Neural crest cell (in vitro differentiated cells): Measurements from ENCODE around the gene GABRG3. TPM values are rescaled to one million over a fixed set of nuclear protein-coding genes. Genes with fewer than 3 reads are reported as not detected.

Source experiments
- DNase-seq: peaks from one replicate; pipeline ENCODE4 v3.0.0; 2021; ENCODE audit warnings: low read depth, mixed read lengths, low spot score
- H3K27ac Mint-ChIP-seq: one replicate; pipeline ENCODE4 v1.8.0; 2021; ENCODE audit warnings: mild to moderate bottlenecking, mixed read lengths; ENCODE audit not compliant: unreplicated experiment
- H3K27me3 Mint-ChIP-seq: 2 replicates; pipeline ENCODE4 v1.8.0; 2021; ENCODE audit warnings: low read depth, mild to moderate bottlenecking, mixed read lengths
- H3K36me3 Mint-ChIP-seq: 2 replicates; pipeline ENCODE4 v1.8.0; 2021; ENCODE audit warnings: low read depth, mild to moderate bottlenecking, mixed read lengths
- H3K4me1 Mint-ChIP-seq: 2 replicates; pipeline ENCODE4 v1.8.0; 2021; ENCODE audit warnings: mixed read lengths
- H3K4me3 Mint-ChIP-seq: one replicate; pipeline ENCODE4 v1.8.0; 2021; ENCODE audit warnings: mild to moderate bottlenecking, mixed read lengths
- H3K9me3 Mint-ChIP-seq: 2 replicates; pipeline ENCODE4 v1.8.0; 2021; ENCODE audit warnings: mixed read lengths
- total RNA-seq: library from RNA; stranded (reverse); gene quantifications from 2 replicates; pipeline ENCODE4 v1.2.1, GENCODE V29; 2021
- TF ChIP-seq, protein P1 (sequence below): fragments of 200-600 bp; sonication (generic); conservative IDR thresholded peaks from 2 replicates; pipeline ENCODE4 v1.5.0; 2021; ENCODE audit warnings: antibody characterized with exemption, mild to moderate bottlenecking

GABRG3 gene
- total RNA-seq, 1 donor from 2014 or later: 4.5 TPM

DNA sequence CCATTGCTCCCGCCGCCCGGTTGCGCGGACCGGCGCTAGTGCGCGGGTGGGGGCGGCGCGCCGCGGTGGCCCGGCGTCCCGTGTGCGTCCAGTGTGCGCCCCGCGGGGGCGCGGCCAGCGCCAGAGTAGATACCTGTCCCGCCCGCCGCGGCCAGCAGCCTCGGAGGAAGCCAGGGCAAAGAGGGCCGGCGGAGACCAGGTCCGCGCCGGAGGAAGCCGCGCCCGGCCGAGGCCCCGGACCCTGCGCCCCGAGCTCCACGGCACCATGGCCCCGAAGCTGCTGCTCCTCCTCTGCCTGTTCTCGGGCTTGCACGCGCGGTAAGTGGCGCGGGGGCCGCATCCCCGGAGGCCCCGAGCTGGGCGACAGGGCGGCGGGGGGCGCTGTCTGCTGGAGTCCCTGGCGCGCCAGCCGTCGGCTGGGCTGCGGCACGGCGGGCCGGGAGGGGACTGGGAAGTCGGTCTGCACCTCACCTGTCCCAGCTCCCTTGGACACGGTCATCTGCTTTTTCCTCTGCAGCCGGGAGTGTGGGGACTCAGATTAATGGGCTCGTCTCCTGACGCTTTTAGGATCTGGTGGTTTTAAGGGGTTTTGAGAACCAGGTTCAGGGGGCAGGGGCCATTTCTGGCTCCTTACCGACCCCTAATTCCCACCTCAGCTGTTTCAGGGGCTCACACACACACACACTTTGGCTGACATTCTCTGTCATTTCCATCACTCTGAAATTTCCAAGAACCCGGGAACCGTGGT, 464 bp downstream of the GABRG3 start:
- Mint-ChIP-seq H3K4me3 (peak overlapping the region; percentile 84), H3K27ac (no peak overlapping the region), H3K27me3 (peaks cover 42% of the 10 kb centered on the region), H3K9me3 (no peaks in the 10 kb centered on the region), H3K36me3 (no peaks in the 10 kb centered on the region), H3K4me1 (peaks cover 24% of the 10 kb centered on the region)
- peak; percentile 32 for DNase-seq
- TF ChIP-seq, protein P1, sequence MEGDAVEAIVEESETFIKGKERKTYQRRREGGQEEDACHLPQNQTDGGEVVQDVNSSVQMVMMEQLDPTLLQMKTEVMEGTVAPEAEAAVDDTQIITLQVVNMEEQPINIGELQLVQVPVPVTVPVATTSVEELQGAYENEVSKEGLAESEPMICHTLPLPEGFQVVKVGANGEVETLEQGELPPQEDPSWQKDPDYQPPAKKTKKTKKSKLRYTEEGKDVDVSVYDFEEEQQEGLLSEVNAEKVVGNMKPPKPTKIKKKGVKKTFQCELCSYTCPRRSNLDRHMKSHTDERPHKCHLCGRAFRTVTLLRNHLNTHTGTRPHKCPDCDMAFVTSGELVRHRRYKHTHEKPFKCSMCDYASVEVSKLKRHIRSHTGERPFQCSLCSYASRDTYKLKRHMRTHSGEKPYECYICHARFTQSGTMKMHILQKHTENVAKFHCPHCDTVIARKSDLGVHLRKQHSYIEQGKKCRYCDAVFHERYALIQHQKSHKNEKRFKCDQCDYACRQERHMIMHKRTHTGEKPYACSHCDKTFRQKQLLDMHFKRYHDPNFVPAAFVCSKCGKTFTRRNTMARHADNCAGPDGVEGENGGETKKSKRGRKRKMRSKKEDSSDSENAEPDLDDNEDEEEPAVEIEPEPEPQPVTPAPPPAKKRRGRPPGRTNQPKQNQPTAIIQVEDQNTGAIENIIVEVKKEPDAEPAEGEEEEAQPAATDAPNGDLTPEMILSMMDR: peak; percentile 29

DNA sequence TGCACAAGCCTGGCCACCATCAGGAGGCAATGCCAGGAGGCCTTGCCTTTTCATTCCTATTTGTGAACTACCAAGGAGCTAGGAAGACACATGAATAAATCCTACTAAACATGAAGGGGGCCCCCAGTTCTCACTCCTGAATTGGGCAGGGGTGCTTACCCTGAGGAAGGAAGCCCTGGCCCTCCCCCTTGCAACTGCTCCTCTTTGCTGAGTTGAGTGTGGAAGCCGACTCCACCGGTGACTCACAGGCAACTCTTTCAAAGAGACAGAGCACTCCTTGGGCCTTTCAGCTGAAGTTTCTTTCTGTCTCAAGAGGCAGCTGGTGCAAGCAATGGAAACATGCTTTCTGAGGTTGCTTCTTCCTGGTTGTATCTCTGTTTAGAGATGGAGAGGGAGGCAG, 1.7 kb downstream of the GABRG3 start:
- Mint-ChIP-seq H3K4me3 (peak overlapping the region; percentile 84), H3K27me3 (peaks cover 42% of the 10 kb centered on the region), H3K27ac (no peak overlapping the region), H3K36me3 (no peaks in the 10 kb centered on the region), H3K4me1 (peaks cover 24% of the 10 kb centered on the region), H3K9me3 (no peaks in the 10 kb centered on the region)
- TF ChIP-seq, protein P1: no peak
- no peak for DNase-seq

DNA sequence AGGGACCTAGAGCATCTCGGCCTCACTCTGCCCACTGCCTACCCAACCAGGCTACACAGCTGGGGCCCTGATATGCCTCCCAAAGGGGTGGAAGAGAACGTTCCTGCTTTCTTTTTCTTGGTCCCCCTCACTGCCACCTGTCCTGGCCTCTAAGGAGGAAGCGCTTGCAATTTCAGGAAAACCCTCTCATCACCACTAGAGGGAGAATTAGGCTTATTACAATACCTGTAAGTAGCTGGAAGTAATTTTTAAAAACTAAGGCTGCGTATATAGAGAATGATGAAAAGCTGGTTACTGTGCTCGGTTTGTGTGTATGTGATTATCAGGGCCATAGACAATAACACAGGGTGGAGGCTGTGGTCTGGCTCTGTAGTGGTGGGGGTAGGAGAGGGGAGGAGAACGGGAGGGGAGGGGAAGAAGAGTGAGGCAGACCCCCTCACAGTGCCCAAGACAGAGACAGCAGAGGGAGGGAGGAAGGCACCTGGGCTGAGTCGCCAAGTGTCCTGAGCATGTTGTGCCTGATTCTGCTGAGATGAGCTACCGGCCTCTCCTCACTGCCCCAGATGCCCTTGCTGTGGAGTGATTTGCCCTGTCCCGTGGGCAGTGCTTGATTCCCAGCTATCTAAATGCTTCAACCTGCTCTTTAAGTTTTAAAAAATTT, 3.3 kb downstream of the GABRG3 start:
- Mint-ChIP-seq H3K36me3 (no peaks in the 10 kb centered on the region), H3K27ac (no peak overlapping the region), H3K9me3 (no peaks in the 10 kb centered on the region), H3K4me3 (peak overlapping the region; percentile 78), H3K27me3 (peaks cover 39% of the 10 kb centered on the region), H3K4me1 (peaks cover 24% of the 10 kb centered on the region)
- DNase-seq: no peak
- TF ChIP-seq, protein P1: peak; percentile 72

DNA sequence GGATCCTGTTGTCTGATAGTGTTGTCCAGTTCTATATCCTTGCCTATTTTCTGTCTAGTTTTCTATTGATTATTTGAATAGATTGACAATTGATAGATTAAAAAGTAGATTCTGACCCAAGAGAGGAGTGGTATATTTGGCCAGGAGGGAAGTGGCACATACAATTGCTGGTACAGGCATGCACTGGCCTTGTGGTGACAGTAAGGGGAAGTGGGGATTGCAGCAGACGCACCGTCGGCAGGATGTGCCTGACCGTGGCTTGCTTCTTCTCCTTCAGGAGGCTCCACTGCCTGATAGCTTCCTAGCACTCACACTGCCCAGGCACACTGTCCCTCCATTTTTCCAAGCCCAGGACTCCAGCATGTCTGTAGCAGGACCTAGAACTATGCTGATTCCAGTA, 10.5 kb downstream of the GABRG3 start:
- TF ChIP-seq, protein P1: no peak
- Mint-ChIP-seq H3K9me3 (peaks cover 3% of the 10 kb centered on the region), H3K4me3 (no peak overlapping the region), H3K4me1 (no peaks in the 10 kb centered on the region), H3K27ac (no peak overlapping the region), H3K27me3 (no peaks in the 10 kb centered on the region), H3K36me3 (peaks cover 4% of the 10 kb centered on the region)
- no peak for DNase-seq

DNA sequence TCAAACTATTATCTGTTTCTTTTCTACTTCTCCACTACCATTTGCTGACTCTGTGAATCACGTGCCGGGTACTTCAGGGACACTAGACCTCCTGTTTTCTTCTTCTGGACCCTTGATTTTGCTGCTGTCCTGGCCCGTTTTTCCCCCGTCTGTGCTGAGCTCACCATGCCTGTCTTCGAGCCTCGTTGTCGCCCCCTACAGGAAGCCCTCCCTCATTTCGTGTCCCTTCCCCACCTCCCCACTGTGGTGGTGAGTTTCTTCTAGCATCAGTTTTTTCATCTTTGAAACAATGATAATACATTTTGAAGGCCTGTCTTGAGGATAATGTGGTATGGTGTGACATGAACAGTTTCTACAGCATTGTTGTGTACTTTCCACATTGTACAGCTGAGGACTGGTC, 12.8 kb downstream of the GABRG3 start:
- Mint-ChIP-seq H3K9me3 (peaks cover 3% of the 10 kb centered on the region), H3K36me3 (peaks cover 6% of the 10 kb centered on the region)
- no peak for DNase-seq

More for the DNA sequence above, 12.8 kb downstream of the GABRG3 start:
- H3K4me1 Mint-ChIP-seq: no peaks in the 10 kb centered on the region
- no peaks in the 10 kb centered on the region for H3K27me3 Mint-ChIP-seq
- no peak overlapping the region for H3K27ac Mint-ChIP-seq
- TF ChIP-seq, protein P1: peak; percentile 39
- no peak overlapping the region for H3K4me3 Mint-ChIP-seq
